Trophoblast cell (in vitro differentiated cells and primary cell): ENCODE results near the gene SFSWAP.

Experiments used
- DNase-seq, 2 donors: peaks; one replicate each; pipeline ENCODE4 v3.0.0-alpha.2; 2016
- H2AFZ ChIP-seq: 2 replicates; pipeline ENCODE4 v1.6.1; 2013; ENCODE audit warnings: low read length, moderate library complexity, mild to moderate bottlenecking; ENCODE audit not compliant: insufficient read depth, poor library complexity
- H2AK5ac ChIP-seq: 2 replicates; pipeline ENCODE4 v1.6.1; 2013; ENCODE audit warnings: mild to moderate bottlenecking, low read length
- H2BK120ac ChIP-seq: 2 replicates; pipeline ENCODE4 v1.6.1; 2013; ENCODE audit warnings: low read length, mild to moderate bottlenecking, moderate library complexity; ENCODE audit not compliant: insufficient read depth, poor library complexity
- H2BK12ac ChIP-seq: 2 replicates; pipeline ENCODE4 v1.6.1; 2013; ENCODE audit warnings: mild to moderate bottlenecking, low read length, moderate library complexity
- H2BK5ac ChIP-seq: 2 replicates; pipeline ENCODE4 v1.6.1; 2013; ENCODE audit warnings: low read length, low read depth, moderate library complexity, mild to moderate bottlenecking; ENCODE audit not compliant: poor library complexity
- H3K14ac ChIP-seq: 2 replicates; pipeline ENCODE4 v1.6.1; 2013; ENCODE audit warnings: mild to moderate bottlenecking, low read length
- H3K18ac ChIP-seq: 2 replicates; pipeline ENCODE4 v1.6.1; 2013; ENCODE audit warnings: mild to moderate bottlenecking, low read length
- H3K23ac ChIP-seq: 2 replicates; pipeline ENCODE4 v1.6.1; 2013; ENCODE audit warnings: low read length
- H3K27ac ChIP-seq: 2 replicates; pipeline ENCODE4 v1.5.1; 2013; ENCODE audit warnings: low read depth, mild to moderate bottlenecking, inconsistent platforms, low read length, moderate library complexity
- H3K27me3 ChIP-seq: 2 replicates; pipeline ENCODE4 v1.6.1; 2013; ENCODE audit warnings: inconsistent platforms, mild to moderate bottlenecking, low read length, moderate library complexity; ENCODE audit not compliant: insufficient read depth
- H3K36me3 ChIP-seq, 2 experiments: 1 replicate in 1 of 2; 2 replicates in 1 of 2; pipeline ENCODE4 v1.6.1; 2013; ENCODE audit warnings: low read length in 2 of 2, mild to moderate bottlenecking in 2 of 2, moderate library complexity in 1 of 2; ENCODE audit not compliant: insufficient read depth in 2 of 2, control insufficient read depth in 1 of 2
- H3K4ac ChIP-seq: 2 replicates; pipeline ENCODE4 v1.6.1; 2013; ENCODE audit warnings: low read depth, mild to moderate bottlenecking, low read length, moderate library complexity
- H3K4me1 ChIP-seq, 2 experiments: 1 replicate in 1 of 2; 2 replicates in 1 of 2; pipeline ENCODE4 v1.6.1; 2013; ENCODE audit warnings: low read length in 2 of 2, mild to moderate bottlenecking in 2 of 2, moderate library complexity in 1 of 2; ENCODE audit not compliant: insufficient read depth in 2 of 2, control insufficient read depth in 1 of 2
- H3K4me2 ChIP-seq: 2 replicates; pipeline ENCODE4 v1.6.1; 2013; ENCODE audit warnings: inconsistent platforms, mild to moderate bottlenecking, low read length, moderate library complexity
- H3K4me3 ChIP-seq: 2 replicates; pipeline ENCODE4 v1.5.1; 2013; ENCODE audit warnings: mild to moderate bottlenecking, low read depth, low read length, inconsistent platforms
- H3K79me1 ChIP-seq: one replicate; pipeline ENCODE4 v1.6.1; 2013; ENCODE audit warnings: low read length
- H3K79me2 ChIP-seq: 2 replicates; pipeline ENCODE4 v1.6.1; 2013; ENCODE audit warnings: low read length, mild to moderate bottlenecking; ENCODE audit not compliant: control insufficient read depth, insufficient read depth, poor library complexity
- H3K9ac ChIP-seq: 2 replicates; pipeline ENCODE4 v1.6.1; 2013; ENCODE audit warnings: mild to moderate bottlenecking, low read length
- H3K9me3 ChIP-seq: 2 replicates; pipeline ENCODE4 v1.6.1; 2013; ENCODE audit warnings: low read depth, mild to moderate bottlenecking, control low read depth, inconsistent platforms, low read length; ENCODE audit not compliant: insufficient read depth
- H4K12ac ChIP-seq: 2 replicates; pipeline ENCODE4 v1.6.1; 2013; ENCODE audit warnings: low read depth, mild to moderate bottlenecking, low read length, moderate library complexity
- H4K8ac ChIP-seq: 2 replicates; pipeline ENCODE4 v1.6.1; 2013; ENCODE audit warnings: low read depth, mild to moderate bottlenecking, low read length, moderate library complexity
- H4K91ac ChIP-seq: one replicate; pipeline ENCODE4 v1.6.1; 2013; ENCODE audit warnings: low read depth, mild to moderate bottlenecking, low read length, moderate library complexity
- WGBS: extraction: QIAGEN DNeasy Blood & Tissue Kit; methylation state at CpG from one replicate; pipeline ENCODE4 v1.1.7; 2013; ENCODE audit warnings: missing lambda C conversion rate; ENCODE audit not compliant: insufficient read length, insufficient coverage; ENCODE audit errors: extremely low coverage; 5-methylcytosine and 5-hydroxymethylcytosine counted together

Gene SFSWAP

GRCh38 chr12:131785763-131786330 lies 75.0 kb downstream of the SFSWAP start:
- H3K36me3 ChIP-seq, result peaks cover 35 to 49% of the 10 kb centered on the region in 2 experiments
- H3K18ac ChIP-seq, result no peak overlapping the region
- no peak overlapping the region for H2AK5ac ChIP-seq
- H2BK5ac ChIP-seq, result no peak overlapping the region
- H2BK120ac ChIP-seq, result no peak overlapping the region
- DNase-seq, result no peak
- no peak overlapping the region for H3K14ac ChIP-seq
- H3K79me2 ChIP-seq, result no peaks in the 10 kb centered on the region
- H3K4ac ChIP-seq, result no peak overlapping the region
- no CpG with 5 or more reads among the region's 15 CpGs for WGBS
- H3K4me1 ChIP-seq, result peaks cover 4 to 7% of the 10 kb centered on the region in 2 experiments
- no peak overlapping the region for H3K23ac ChIP-seq
- no peaks in the 10 kb centered on the region for H3K9me3 ChIP-seq
- H3K27me3 ChIP-seq, result no peaks in the 10 kb centered on the region
- no peaks in the 10 kb centered on the region for H3K79me1 ChIP-seq
- H3K27ac ChIP-seq, result no peak overlapping the region
- H3K9ac ChIP-seq, result no peak overlapping the region
- no peak overlapping the region for H3K4me2 ChIP-seq
- no peak overlapping the region for H4K12ac ChIP-seq
- no peak overlapping the region for H2BK12ac ChIP-seq
- H4K91ac ChIP-seq, result no peak overlapping the region
- H3K4me3 ChIP-seq, result no peak overlapping the region
- no peak overlapping the region for H4K8ac ChIP-seq
- H2AFZ ChIP-seq, result no peak overlapping the region

- no CpG with 5 or more reads among the region's 15 CpGs for WGBS
Measured at GRCh38 chr12:131786331-131786730, 75.4 kb downstream of the SFSWAP start.

GRCh38 chr12:131787143-131787660 lies 76.3 kb downstream of the SFSWAP start:
- H2BK120ac ChIP-seq, result no peak overlapping the region
- H3K4me1 ChIP-seq, result peaks cover 4 to 7% of the 10 kb centered on the region in 2 experiments

More at GRCh38 chr12:131786331-131786730, 75.4 kb downstream of the SFSWAP start:
- Histone ChIP-seq H3K27me3 (no peaks in the 10 kb centered on the region), H3K9me3 (no peaks in the 10 kb centered on the region), H3K4me3 (no peak overlapping the region), H2AK5ac (peak overlapping the region; percentile 18), H2BK120ac (no peak overlapping the region), H3K14ac (no peak overlapping the region), H3K18ac (no peak overlapping the region), H3K27ac (no peak overlapping the region), H3K79me1 (no peaks in the 10 kb centered on the region), H4K8ac (no peak overlapping the region), H2BK12ac (no peak overlapping the region), H3K79me2 (no peaks in the 10 kb centered on the region), H3K4ac (no peak overlapping the region), H4K91ac (no peak overlapping the region), H2AFZ (no peak overlapping the region), H2BK5ac (no peak overlapping the region), H3K36me3 (peaks cover 35 to 48% of the 10 kb centered on the region in 2 experiments), H3K4me1 (peaks cover 4 to 7% of the 10 kb centered on the region in 2 experiments), H3K4me2 (no peak overlapping the region), H3K23ac (no peak overlapping the region), H3K9ac (no peak overlapping the region), H4K12ac (no peak overlapping the region)
- DNase-seq, result no peak

GRCh38 chr12:131788070-131788469 lies 77.2 kb downstream of the SFSWAP start:
- no peak overlapping the region for H3K18ac ChIP-seq
- peaks cover 4% of the 10 kb centered on the region for H3K9me3 ChIP-seq
- no peak overlapping the region for H2AFZ ChIP-seq
- H3K9ac ChIP-seq, result no peak overlapping the region
- H3K4me2 ChIP-seq, result no peak overlapping the region
- H4K8ac ChIP-seq, result no peak overlapping the region
- no peak overlapping the region for H2BK120ac ChIP-seq
- DNase-seq, result no peak
- H3K14ac ChIP-seq, result no peak overlapping the region
- no CpG with 5 or more reads among the region's 11 CpGs for WGBS
- no peak overlapping the region for H3K4me3 ChIP-seq
- H3K79me1 ChIP-seq, result no peaks in the 10 kb centered on the region
- H2BK5ac ChIP-seq, result no peak overlapping the region
- H4K91ac ChIP-seq, result no peak overlapping the region
- peaks cover 36 to 51% of the 10 kb centered on the region in 2 experiments for H3K36me3 ChIP-seq
- no peak overlapping the region for H2AK5ac ChIP-seq
- H3K27me3 ChIP-seq, result no peaks in the 10 kb centered on the region
- no peak overlapping the region for H3K4ac ChIP-seq
- H3K23ac ChIP-seq, result no peak overlapping the region
- H4K12ac ChIP-seq, result no peak overlapping the region
- no peak overlapping the region for H3K27ac ChIP-seq
- H3K4me1 ChIP-seq, result peaks cover 4 to 7% of the 10 kb centered on the region in 2 experiments
- H3K79me2 ChIP-seq, result no peaks in the 10 kb centered on the region
- H2BK12ac ChIP-seq, result no peak overlapping the region

More at GRCh38 chr12:131787143-131787660, 76.3 kb downstream of the SFSWAP start:
- DNase-seq, result no peak
- Histone ChIP-seq H4K8ac (no peak overlapping the region), H2AFZ (no peak overlapping the region), H3K4me2 (no peak overlapping the region), H3K9ac (no peak overlapping the region), H3K79me2 (no peaks in the 10 kb centered on the region), H3K27me3 (no peaks in the 10 kb centered on the region), H2AK5ac (no peak overlapping the region), H4K91ac (no peak overlapping the region), H3K4me3 (peak overlapping the region; percentile 16), H3K36me3 (peaks cover 36 to 48% of the 10 kb centered on the region in 2 experiments), H3K9me3 (peaks cover 4% of the 10 kb centered on the region), H2BK5ac (no peak overlapping the region), H3K79me1 (no peaks in the 10 kb centered on the region), H3K4ac (no peak overlapping the region), H2BK12ac (no peak overlapping the region), H4K12ac (no peak overlapping the region), H3K27ac (no peak overlapping the region), H3K18ac (no peak overlapping the region), H3K14ac (no peak overlapping the region), H3K23ac (no peak overlapping the region)
- no CpG with 5 or more reads among the region's 17 CpGs for WGBS
